Stomach (tissue), 4 donors: ENCODE results near the gene FOXO3.

ENCODE experiments used
- EP300 ChIP-seq: sonication (generic); formaldehyde crosslinking; IDR thresholded peaks from one replicate; pipeline ENCODE4 v1.6.1; 2017; ENCODE audit warnings: antibody characterized with exemption
- POLR2A ChIP-seq, 4 donors: fragments of 450-650 bp; IDR thresholded peaks; one replicate each; pipeline ENCODE4 v1.6.1; 2016; ENCODE audit warnings: antibody characterized with exemption in 4 of 4, control low read depth in 2 of 4, mild to moderate bottlenecking in 1 of 4, moderate library complexity in 1 of 4
- TF ChIP-seq, protein P1 (sequence below), 7 experiments: fragments of 450-650 bp in 4 of 7; fragments of 200-600 bp in 3 of 7; sonication (generic) in 3 of 7; IDR thresholded peaks; one replicate each; pipeline ENCODE4 v1.5.1; 2016 to 2019; ENCODE audit warnings: antibody characterized with exemption in 7 of 7, control low read depth in 2 of 7, mild to moderate bottlenecking in 1 of 7

DNA sequence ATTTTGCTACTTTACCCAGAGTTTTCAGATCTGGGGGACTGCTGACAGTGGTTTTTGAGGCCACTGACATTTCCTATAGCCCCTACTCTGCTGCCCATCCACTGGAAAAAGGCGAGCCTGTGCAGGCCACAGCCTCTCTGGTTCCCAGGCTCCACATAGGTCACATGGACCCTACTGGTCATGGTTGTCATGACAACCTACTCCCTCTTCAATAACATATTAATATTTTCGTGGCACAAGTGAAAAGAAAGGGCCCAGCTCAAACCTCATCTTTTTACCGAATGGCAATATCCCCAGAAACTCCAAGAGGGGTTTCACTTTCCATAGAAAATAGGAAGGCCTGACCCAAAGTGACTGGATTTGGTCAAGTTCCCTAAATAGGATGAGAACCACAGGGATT lies 11.0 kb upstream of the FOXO3 start:
- TF ChIP-seq POLR2A (IDR thresholded peaks at IDR 0.05) (no peak), EP300 (no peak)
- TF ChIP-seq, protein P1, sequence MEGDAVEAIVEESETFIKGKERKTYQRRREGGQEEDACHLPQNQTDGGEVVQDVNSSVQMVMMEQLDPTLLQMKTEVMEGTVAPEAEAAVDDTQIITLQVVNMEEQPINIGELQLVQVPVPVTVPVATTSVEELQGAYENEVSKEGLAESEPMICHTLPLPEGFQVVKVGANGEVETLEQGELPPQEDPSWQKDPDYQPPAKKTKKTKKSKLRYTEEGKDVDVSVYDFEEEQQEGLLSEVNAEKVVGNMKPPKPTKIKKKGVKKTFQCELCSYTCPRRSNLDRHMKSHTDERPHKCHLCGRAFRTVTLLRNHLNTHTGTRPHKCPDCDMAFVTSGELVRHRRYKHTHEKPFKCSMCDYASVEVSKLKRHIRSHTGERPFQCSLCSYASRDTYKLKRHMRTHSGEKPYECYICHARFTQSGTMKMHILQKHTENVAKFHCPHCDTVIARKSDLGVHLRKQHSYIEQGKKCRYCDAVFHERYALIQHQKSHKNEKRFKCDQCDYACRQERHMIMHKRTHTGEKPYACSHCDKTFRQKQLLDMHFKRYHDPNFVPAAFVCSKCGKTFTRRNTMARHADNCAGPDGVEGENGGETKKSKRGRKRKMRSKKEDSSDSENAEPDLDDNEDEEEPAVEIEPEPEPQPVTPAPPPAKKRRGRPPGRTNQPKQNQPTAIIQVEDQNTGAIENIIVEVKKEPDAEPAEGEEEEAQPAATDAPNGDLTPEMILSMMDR (IDR thresholded peaks at IDR 0.05), result peak in 1 of 7 experiments; percentile 8
